ENCODE results near the gene RENBP.

DNA sequence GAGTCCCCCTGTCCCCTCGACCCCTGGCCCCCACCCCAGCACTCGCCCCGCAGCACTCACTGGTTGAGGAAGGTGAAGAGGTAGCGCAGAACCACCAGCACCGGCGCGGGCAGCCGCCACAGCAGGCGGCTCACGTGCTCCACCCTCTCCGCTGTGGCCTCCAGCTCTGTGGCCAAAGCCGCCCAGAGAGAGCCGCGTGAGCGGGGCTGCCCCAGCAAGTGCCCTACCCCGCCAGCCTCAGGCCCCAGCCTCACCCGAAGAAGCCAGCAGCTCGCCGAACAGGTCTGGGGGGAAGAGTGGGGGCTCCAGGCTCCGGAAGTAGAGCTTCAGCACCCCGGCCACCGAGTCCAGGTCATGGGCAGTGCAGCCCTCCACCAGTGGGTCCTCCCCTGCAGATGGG, 34.0 kb downstream of the RENBP start:
- TF ChIP-seq, protein P1, sequence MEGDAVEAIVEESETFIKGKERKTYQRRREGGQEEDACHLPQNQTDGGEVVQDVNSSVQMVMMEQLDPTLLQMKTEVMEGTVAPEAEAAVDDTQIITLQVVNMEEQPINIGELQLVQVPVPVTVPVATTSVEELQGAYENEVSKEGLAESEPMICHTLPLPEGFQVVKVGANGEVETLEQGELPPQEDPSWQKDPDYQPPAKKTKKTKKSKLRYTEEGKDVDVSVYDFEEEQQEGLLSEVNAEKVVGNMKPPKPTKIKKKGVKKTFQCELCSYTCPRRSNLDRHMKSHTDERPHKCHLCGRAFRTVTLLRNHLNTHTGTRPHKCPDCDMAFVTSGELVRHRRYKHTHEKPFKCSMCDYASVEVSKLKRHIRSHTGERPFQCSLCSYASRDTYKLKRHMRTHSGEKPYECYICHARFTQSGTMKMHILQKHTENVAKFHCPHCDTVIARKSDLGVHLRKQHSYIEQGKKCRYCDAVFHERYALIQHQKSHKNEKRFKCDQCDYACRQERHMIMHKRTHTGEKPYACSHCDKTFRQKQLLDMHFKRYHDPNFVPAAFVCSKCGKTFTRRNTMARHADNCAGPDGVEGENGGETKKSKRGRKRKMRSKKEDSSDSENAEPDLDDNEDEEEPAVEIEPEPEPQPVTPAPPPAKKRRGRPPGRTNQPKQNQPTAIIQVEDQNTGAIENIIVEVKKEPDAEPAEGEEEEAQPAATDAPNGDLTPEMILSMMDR (IDR thresholded peaks at IDR 0.05 in 4 of 5, conservative IDR thresholded peaks at IDR 0.05 in 1 of 5) = no peak
- no peak for TF ChIP-seq POLR2A (IDR thresholded peaks at IDR 0.05)
